ENCODE results near the gene DEGS2.
"Not testable (repeated sequence)": the region's sequence is repeated elsewhere in the genome, so short reads cannot be mapped to it uniquely, and the experiment has no call there.

DEGS2 gene

DNA sequence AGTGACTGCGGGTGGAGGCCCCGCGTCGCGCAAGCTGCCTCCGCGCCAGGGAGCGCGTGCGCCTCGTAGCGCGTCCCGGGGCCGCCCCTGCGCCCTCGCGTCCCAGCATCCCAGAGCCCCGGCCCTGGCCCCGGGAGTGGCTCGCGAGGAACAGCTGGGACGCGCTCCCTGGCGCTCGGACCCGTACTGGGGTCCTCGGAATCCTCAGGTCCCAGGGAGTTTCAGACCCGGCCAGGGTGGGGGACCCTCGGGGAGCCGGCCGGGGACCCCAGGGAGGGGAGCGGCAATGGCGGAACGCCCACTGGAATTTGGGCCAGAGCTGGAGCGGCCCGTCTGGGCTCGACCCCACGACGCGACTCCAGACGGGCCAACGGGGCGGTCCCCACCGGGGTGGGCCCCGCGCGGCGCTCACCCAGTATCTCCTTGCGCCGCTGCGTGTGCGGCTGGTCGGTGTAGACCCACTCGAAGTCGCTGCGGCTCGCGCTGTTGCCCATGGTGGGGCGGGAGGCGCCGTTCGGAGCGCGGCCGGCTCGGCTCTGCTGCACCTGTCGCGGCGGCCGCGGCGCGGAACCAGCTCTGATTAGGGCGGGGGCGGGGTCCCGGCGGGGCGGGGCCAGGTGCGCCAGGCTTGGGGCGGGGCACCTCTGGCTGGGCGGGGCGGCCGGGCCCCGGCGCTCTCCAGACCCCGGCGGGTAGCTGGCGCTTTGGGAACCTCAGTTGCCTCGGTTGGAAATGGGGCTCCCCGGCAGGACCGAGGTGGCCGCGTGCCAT lies at the start of gene DEGS2:
Gene DEGS2, minus strand, starts transcription at position 552 of the 771 bp plus-strand sequence. Its CDS starts 58 bp downstream, at position 494.
- DNase-seq (ENCODE audit: low read depth, low spot score): peak; percentile 36

DNA sequence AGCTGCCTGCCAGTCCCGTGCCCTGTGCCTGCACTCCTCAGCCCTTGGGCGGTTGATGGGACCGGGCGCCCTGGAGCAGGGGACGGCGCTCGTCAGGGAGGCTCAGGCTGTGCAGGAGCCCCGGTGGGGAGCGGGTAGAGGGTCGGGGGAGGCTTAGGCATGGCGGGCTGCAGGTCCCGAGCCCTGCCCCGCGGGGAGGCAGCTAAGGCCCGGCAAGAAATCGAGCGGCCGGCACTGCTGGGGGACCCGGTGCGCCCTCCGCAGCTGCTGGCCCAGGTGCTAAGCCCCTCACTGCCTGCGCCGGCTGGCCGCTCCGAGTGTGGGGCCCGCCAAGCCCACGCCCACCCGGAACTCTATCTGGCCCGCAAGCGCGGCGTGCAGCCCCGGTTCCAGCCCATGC lies 48.7 kb upstream of the DEGS2 start:
- not testable (repeated sequence) for DNase-seq (ENCODE audit: low read depth, low spot score)

DNA sequence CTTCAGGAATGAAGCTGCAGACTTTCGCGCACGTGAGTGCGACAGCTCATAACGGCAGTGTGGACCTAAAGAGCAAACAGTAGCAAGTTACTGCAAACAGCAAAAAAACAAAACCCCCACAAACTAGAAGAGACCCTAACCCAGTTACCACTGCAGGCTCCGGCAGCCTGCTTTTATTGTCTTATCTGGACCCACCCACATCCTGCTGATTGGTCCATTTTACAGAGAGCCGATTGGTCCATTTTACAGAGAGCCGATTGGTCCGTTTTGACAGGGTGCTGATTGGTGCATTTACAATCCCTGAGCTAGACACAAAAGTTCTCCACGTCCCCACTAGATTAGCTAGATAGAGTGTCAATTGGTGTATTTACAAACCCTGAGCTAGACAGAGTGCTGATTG lies 48.1 kb upstream of the DEGS2 start:
- DNase-seq (ENCODE audit: low read depth, low spot score): not testable (repeated sequence)

DNA sequence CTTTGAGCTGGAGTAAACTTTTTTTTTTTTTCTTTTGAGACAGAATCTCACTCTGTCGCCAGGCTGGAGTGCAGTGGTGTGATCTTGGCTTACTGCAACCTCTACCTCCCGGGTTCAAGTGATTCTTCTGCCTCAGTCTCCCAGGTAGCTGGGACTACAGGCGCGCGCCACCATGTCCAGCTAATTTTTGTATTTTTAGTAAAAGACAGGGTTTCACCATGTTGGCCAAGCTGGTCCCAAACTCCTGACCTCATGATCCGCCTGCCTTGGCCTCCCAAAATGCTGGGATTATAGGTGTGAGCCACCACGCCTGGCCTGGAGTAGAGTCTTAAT lies 45.4 kb upstream of the DEGS2 start:
- not testable (repeated sequence) for DNase-seq (ENCODE audit: low read depth, low spot score)

DNA sequence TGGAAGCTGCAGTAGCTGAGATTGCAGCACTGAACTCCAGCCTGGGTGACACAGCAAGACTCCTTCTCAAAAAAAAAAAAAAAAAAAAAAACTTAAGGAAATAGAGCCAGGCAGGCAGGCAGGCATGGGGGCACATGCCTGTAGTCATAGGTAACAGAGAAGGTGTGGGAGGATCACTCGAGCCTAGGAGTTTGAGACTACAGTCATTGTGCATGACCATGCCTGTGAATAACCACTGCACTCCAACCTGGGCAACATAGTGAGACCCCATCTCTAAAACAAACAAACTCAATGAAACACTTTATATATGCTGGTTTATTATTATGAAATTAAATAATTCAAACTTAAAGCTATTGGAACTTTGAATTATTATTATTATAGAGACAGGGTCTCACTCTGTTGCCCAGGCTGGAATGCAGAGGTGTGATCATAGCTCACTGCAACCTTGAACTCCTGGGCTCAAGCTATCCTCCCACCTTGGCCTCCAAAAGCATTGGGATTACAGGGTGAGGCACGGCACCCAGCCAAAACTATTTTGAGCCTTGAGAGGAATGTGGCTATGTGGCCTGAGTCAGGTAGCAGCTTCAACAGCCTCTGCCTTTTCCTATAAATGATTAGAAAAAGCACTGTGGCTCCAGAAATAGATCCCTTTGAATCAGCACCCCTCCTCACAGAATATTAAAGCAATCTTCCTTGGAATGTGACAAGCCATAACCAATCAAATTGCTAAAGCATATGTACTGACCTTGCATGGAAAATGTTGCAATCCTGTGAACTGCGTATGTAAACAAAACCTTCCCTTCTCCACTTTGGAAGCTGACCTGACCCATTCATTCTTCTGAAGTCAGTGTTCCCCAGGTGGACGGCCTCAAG lies 44.8 kb upstream of the DEGS2 start:
- no peak for DNase-seq (ENCODE audit: low read depth, low spot score)

DNA sequence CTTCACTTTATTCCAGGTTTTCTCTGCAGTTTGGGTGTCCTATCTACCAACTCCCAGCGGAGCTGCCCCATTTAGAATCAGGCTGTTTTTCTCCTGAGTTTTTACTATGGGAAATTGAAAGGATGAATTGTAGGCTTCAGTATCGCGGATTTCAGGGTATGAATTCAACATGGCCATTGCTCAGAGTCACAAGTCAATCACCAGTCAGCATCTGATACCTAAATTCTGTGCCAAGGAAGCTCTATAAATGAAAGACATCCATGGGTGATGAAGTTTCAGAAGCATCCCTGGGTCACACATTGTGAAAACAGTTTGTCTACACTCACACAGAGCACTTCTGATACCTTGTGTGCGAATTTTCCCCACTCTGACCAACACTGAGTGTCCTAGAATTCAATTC lies 43.7 kb upstream of the DEGS2 start:
- DNase-seq (ENCODE audit: low read depth, low spot score): no peak

DNA sequence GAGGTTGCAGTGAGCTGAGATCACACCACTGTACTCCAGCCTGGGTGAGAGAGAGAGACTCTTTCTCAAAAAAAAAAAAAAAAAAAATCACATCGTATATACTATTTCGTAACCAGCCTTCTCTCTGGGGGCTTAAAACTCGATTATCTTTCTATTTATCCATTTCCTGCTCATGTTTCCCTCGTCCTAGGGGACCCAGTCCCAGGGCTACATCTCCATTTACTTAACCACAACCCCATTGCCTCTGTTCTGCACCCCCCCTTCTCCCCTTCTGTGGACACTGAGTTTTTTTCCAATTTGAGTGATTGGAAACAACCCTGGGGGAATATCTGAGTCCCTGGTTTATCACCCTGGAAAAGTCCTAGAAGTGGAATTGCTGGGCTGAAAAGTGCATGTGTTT lies 43.3 kb upstream of the DEGS2 start:
- no peak for DNase-seq (ENCODE audit: low read depth, low spot score)

DNA sequence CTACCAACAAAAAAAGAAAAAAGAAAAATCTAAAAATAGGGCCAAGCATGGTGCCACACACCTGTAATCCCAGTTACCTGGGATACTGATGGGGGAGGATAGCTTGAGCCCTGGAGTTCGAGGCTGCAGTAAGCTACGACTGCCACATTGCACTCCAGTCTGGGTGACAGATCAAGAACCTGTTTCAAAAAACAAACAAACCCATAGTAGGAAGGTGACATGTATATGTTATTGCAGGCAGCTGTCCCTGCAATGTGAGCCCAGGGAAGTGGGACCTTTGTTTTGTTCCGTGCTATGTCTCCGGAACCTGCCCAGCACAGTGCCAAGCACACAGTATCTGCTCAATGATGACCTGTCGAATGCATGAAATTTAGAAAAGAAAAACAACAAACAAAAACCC lies 42.3 kb upstream of the DEGS2 start:
- no peak for DNase-seq (ENCODE audit: low read depth, low spot score)

DNA sequence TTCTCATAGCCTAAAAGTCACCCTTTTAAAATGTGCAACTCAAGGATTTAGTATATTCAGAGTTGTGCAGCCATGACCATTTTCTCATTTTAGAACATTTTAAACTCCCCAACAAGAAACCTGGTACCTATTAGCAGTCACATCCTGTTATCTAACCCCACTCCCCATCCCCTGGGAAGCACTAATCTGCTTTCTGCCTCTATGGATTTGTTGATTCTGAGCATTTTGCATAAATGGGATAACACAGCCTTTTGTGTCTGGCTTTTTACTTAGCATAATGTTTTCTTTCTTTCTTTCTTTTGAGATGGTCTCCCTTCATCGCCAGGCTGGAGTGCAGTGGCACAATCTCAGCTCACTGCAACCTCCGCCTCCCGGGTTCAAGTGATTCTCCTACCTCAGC lies 40.9 kb upstream of the DEGS2 start:
- no peak for DNase-seq (ENCODE audit: low read depth, low spot score)

DNA sequence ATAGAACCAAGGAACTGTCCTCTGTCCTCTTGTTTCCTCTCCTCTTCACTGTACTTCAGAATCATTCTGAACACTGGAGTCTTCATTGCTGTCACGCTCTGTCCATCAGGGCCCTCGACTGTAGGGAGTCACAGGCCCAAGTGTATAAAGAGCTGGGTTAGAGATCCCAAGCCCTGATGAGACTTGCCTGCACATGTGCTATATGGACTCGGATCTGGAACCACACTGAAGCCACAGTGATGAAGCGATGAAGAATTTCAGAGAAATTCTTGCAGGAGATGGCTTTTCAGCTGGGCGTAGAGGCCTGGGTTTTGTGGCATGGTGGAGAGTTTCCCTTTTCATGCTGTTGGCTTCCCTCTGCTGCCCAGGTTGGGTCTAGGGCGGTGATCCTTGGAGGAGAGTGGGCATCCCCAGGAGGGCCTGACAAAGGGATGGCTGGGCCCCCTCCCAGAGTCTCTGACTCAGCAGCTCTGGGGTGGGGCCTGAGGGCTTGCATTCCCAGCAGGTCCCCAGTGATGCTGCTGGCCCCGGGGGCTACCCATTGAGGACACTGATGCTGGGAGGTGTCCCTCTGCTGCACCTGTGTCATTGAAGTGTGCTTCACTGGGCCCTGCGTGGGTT lies 39.9 kb upstream of the DEGS2 start:
- no peak for DNase-seq (ENCODE audit: low read depth, low spot score)

DNA sequence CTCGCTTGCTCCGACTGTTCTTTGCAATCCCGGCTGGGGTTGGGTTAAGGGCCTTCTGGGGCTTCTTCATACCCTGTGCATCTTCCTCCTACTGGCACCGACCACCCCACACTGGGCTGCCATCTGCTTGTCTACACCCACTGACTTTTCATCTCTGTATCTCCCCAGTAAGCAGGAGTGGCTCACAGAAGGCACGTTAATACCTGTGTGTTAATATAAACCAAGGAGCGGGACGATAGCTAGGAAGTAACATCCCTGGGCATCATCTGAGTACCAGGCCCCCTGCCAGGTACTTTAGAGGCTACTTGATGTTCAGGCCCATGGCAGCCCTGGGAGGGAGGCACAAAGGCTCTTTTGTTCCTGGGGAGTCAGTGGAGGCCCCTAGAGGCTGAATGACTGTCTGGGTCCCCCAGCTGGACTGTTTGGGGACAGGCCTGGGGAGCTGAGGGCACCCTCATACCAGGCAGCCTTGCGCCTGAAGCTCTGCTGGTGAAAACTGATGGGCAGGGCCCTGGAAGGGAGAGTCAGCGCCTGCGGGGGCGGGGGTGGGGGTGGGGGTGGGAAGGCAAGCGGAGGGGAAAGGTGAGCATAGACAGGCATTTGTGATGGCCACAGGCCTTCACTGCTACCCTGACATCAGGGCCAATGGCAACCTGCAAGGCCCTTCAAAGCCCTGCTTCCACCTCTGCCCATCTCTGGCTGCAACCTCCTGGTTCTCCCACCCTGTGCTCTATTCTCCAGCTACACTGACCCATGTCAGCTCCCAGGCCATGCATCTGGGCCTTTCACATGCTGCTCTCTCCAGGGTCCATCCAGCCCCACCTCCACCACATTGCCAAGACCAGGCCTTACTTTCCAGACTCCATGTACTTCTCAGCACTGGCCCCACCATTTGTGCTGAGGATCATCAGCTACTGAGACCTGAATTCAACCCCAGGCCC lies 34.2 kb upstream of the DEGS2 start:
- DNase-seq (ENCODE audit: low read depth, low spot score): no peak

DNA sequence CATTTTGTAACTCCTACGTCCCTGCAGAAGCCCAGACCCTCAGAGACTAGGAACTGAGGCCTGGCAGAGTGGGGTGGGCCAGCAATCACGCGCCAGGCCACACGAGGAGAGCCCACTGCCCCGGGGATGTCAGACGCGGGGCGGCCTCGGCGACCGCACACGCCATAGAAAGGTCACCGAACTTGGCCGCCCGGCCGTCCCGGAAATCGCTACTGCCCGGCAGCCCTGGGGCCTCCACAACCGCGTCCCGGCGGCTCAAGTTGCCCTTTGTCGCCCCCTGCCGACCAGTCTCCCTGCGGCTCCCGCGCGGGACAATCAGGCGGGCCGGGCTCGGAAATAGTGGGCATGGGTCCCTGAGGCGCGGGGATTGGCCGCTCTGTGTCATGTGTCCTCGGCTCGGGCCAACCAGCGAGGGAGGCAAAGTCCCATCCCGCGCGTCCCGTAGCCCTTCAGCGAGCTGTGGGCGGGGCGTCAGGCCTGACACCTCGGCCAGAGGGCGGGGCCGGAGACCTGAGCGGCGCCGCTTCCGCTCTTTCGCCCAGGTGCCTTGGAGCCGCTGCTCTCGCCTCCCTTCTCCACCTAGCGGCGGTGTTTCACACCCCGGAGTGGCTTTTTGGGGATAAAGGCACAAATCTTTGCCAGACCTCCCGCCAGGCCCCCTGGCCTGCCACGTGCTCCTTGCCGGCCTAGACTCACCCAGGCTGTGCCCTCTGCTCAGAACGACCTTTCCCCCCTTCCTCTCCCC lies 33.4 kb upstream of the DEGS2 start:
- DNase-seq (ENCODE audit: low read depth, low spot score): peak; percentile 99

DNA sequence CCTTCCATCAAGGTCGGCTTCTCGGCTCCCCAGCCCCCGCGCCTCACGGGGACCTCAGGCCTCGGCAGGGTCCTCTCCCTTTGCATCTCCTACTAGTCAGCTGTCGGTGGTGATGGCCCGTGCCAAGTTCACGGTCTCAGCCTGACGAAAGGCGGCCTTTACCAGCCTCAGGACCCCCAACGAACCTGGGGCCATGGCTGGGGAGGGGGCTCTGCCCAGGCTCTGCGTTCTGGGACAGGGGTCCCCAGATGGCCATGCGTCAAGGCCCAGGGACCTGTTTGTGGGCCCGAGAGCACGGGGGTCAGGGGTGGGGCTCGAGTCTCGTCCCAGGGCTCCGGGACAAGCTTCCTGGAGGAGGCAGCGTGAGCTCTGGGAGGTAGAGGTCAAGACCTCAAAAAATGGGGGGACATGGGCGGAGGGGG lies 32.8 kb upstream of the DEGS2 start:
- no peak for DNase-seq (ENCODE audit: low read depth, low spot score)

DNA sequence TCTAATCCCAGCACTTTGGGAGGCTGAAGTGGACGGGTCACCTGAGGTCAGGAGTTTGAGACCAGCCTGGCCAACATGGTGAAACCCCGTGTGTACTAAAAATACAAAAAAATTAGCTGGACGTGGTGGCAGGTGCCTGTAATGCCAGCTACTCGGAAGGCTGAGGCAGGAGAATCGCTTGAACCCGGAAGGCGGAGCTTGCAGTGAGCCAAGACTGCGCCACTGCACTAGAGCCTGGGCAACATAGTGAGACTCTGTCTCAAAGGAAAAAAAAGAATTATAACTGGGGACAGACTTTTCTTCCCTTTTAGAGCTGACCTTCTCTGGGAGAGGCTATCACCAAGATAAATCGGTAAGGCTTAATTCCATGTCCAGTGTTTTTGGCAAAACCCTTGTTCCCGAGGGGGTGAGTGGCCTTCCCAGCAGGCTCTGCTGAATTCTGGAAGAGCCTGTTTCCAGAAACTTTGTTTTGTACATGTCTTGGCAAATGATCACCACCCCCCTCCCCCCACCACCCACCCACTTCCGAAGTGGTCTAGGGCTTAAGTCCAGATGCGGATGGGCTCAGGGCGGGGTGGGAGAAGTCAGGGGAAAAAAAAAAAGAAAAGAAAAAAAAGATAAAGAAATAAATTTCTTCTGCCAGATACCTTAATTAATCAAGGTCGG lies 32.3 kb upstream of the DEGS2 start:
- no peak for DNase-seq (ENCODE audit: low read depth, low spot score)

DNA sequence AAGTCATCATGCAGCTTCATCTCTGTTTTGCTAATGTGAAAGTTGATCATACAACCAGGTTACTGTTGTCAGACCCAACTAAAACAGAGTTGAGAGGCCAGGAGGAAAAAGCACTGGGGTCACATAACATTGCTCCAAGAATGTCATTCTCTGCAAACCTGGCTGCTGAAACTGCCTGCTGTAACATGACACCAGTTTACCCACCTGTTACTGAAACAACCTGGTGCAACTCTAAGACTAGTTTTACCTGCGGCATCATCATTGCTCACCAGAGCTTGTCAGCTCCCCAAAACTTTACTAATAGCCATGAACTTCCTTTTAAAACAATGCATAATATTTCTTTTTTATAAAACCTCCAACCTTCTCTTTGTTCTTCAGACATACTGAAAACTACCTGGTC lies 30.7 kb upstream of the DEGS2 start:
- no peak for DNase-seq (ENCODE audit: low read depth, low spot score)

DNA sequence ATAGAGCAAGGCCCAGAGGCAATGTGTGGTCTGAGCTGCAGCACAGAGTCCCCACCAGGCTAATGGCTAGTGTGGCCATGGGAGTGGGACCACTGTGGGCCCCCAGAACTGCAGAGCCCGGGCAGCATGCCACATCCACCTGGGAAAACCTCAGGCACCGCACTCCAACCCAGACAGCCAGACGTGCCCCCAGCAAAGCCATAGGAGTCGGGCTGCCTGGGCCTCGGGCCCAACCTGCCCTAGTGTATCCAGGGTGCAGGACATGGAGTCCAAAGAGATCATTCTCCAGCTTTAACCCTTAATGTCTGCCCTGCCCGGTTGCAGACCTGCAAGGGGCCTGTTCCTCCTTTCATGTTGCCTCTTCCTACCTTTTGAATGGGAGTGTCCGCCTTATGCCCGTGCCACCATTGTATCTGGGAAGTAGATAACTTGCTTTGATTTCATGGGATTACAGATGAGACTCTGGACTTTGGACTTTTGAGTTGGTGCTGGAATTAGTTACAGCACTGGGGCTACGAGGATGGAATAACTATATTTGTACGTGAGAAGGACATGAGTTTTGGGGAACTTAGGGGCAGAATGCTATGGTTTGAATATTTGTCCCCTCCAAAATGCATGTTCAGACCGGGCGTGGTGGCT lies 29.1 kb upstream of the DEGS2 start:
- DNase-seq (ENCODE audit: low read depth, low spot score): no peak

DNA sequence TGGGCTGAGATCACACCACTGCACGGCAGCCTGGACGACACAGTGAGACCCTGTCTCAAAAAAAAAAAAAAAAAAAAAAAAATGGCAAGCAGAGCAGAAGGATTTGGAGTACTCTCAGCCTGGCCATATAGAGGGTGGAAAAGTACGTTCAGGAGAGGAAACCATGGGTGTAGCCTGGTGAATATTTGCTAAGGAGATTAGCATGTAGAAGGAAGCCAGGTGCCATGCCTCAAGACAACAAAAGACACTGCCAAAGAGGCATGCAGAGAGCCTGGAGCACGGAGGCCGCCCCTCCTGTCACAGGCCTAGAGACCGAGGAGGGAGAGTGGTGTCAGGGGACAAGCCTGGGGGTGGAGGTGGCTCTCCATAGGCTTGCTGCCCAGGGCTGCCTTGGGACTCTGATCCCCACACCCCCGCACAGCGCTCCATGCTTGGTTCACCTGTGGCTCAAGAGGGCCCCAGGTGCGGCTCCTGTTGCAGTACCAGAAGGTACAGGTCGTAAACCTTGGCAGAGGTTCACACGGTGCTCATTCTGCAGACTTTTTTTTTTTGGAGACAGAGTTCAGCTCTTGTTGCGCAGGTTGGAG lies 27.9 kb upstream of the DEGS2 start:
- DNase-seq (ENCODE audit: low read depth, low spot score): no peak

DNA sequence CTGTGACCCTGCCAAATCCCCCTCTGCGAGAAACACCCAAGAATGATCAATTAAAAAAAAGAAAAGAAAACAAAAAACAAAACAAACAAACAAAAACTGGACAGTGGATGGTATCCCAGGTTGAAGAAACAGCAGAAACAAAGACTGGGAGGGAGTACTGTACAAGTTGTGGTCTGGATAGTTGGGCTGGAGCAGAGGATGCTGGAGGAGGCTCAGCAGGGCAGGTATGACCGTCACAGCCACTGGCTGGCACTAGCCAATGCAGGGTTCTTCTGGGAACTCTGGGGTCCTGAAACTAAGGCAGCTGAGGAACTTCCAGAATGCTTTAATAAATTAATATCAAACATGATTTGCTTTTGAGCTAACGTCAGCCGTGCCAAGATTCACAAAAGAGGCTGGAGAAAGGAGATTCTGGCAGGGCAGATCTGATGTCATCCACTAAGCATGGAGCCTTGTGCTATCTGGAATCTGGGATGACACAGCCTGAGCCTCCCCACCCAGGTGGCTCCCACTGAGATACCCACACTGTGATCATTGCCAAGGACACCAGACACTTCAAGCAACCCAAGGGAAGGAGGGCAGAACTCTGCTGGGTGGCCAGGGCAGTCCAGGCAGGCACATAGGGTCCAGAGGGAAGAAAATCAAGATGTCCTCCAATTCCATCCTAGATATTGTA lies 22.6 kb upstream of the DEGS2 start:
- not testable (repeated sequence) for DNase-seq (ENCODE audit: low read depth, low spot score)

DNA sequence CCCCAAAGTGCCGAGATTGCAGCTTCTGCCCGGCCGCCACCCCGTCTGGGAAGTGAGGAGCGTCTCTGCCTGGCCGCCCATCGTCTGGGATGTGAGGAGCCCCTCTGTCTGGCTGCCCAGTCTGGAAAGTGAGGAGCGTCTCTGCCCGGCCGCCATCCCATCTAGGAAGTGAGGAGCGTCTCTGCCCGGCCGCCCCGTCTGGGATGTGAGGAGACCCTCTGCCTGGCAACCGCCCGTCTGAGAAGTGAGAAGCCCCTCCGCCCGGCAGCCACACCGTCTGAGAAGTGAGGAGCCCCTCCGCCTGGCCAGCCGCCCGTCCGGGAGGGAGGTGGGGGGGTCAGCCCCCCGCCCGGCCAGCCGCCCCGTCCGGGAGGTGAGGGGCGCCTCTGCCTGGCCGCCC lies 21.2 kb upstream of the DEGS2 start:
- not testable (repeated sequence) for DNase-seq (ENCODE audit: low read depth, low spot score)
